Kidney (tissue), 14 donors: Measurements from ENCODE around the gene PDLIM5. TPM values are rescaled to one million over a fixed set of nuclear protein-coding genes. Genes with fewer than 3 reads are reported as not detected.

ENCODE experiments used
- DNase-seq, 5 donors: peaks; one replicate each; pipeline ENCODE4 v3.0.0-alpha.2; 2013 to 2020
- FAIRE-seq: peaks from 2 replicates; lab custom pipeline; 2012; peaks lifted over from hg19 to GRCh38; lab: Jason Lieb, UNC
- H3K27ac ChIP-seq, 2 donors: one replicate each; pipeline ENCODE4 v1.7.0; 2013; ENCODE audit warnings: low read depth in 2 of 2, low read length in 2 of 2, inconsistent platforms in 1 of 2
- H3K27me3 ChIP-seq: one replicate; pipeline ENCODE4 v1.7.1; 2013; ENCODE audit warnings: low read length, inconsistent platforms; ENCODE audit not compliant: control insufficient read depth, insufficient read depth
- H3K36me3 ChIP-seq, 3 donors: one replicate each; pipeline versions ENCODE4 v1.7.0 to v1.7.1; 2013; ENCODE audit warnings: low read length in 3 of 3, control low read depth in 1 of 3, inconsistent platforms in 1 of 3; ENCODE audit not compliant: insufficient read depth in 3 of 3, control insufficient read depth in 2 of 3
- H3K4me1 ChIP-seq, 3 donors: one replicate each; pipeline versions ENCODE4 v1.7.0 to v1.7.1; 2013; ENCODE audit warnings: low read length in 3 of 3, inconsistent platforms in 1 of 3, low read depth in 1 of 3; ENCODE audit not compliant: control insufficient read depth in 2 of 3, insufficient read depth in 2 of 3
- H3K4me3 ChIP-seq, 3 donors: one replicate each; pipeline versions ENCODE4 v1.7.0 to v1.8.1; 2013; ENCODE audit warnings: low read length in 3 of 3, control low read depth in 1 of 3, inconsistent platforms in 1 of 3
- H3K9ac ChIP-seq, 3 donors: one replicate each; pipeline versions ENCODE4 v1.7.0 to v1.7.1; 2013; ENCODE audit warnings: low read length in 3 of 3, control low read depth in 1 of 3, inconsistent platforms in 1 of 3
- H3K9me3 ChIP-seq, 3 donors: one replicate each; pipeline versions ENCODE4 v1.7.0 to v1.7.1; 2013; ENCODE audit warnings: low read length in 3 of 3, control low read depth in 1 of 3, inconsistent platforms in 1 of 3; ENCODE audit not compliant: control insufficient read depth in 2 of 3, insufficient read depth in 1 of 3
- CTCF ChIP-seq: IDR thresholded peaks from 3 replicates; pipeline ENCODE4 v1.5.1; 2012; ENCODE audit warnings: mild to moderate bottlenecking, moderate library complexity, borderline replicate concordance; ENCODE audit not compliant: insufficient read depth; ENCODE audit errors: extremely low read depth
- intact Hi-C: fragments of 100-400 bp; cut with DNase I; formaldehyde crosslinking; loops from one replicate; pipeline ENCODE4 v1.11.1; 2022
- polyA plus RNA-seq: library from polyadenylated mRNA; stranded (reverse); fragments of 350-450 nt; fragmentation: Illumina TruSeq; extraction: RNeasy Lipid Tissue Mini Kit (QIAGEN cat#74804); gene quantifications from one replicate; pipeline ENCODE4 v1.2.3, GENCODE V29; 2014; ENCODE audit warnings: low read depth, low replicate concordance; ENCODE audit not compliant: insufficient read depth
- total RNA-seq: library from RNA; stranded (reverse); fragmentation: NEBNext Ultra II Directional; extraction: Animal tissue kit (Norgen Biotek cat#: 25700); gene quantifications from one replicate; pipeline ENCODE4 v1.2.1, GENCODE V29; 2021
- donor health status: control.
- donor health status: control.
- donor health status: control.
- donor health status: control.
- donor health status: control.
- donor health status: DM: yes; HTN: yes; CAD: no.
- donor health status: Normal renal cell carcinoma (clear cell type).

The PDLIM5 gene
- total and polyA plus RNA-seq, 2 donors from 2014 or later = 24.3 to 167 TPM

- TF ChIP-seq CTCF = peak; percentile 84
- Histone ChIP-seq H3K9me3 (no peaks in the 10 kb centered on the region), H3K36me3 (no peaks in the 10 kb centered on the region), H3K4me3 (no peak overlapping the region), H3K27me3 (no peaks in the 10 kb centered on the region), H3K9ac (no peak overlapping the region), H3K4me1 (no peaks in the 10 kb centered on the region), H3K27ac (no peak overlapping the region)
- intact Hi-C loops = loop anchor here (10.0 kb wide), 1 partner anchor 208 kb away; no protein-coding TSS in a partner anchor
- FAIRE-seq (peak; percentile 81), DNase-seq (peak in 4 of 5 donors; percentile 56 to 92 (median 80))
These were observed 44.9 kb upstream of the PDLIM5 start for GRCh38 chr4:94406668-94407437.

GRCh38 chr4:94407846-94408245 is 43.9 kb upstream of the PDLIM5 start:
- DNase-seq (no peak), FAIRE-seq (no peak)
- intact Hi-C loops = loop anchor here (10.0 kb wide), 1 partner anchor 207 kb away; no protein-coding TSS in a partner anchor
- Histone ChIP-seq H3K36me3 (no peaks in the 10 kb centered on the region), H3K27me3 (no peaks in the 10 kb centered on the region), H3K9me3 (no peaks in the 10 kb centered on the region), H3K4me1 (peaks cover 0 to 2% (median 0%) of the 10 kb centered on the region in 3 donors), H3K9ac (no peak overlapping the region), H3K27ac (no peak overlapping the region), H3K4me3 (no peak overlapping the region)
- no peak for TF ChIP-seq CTCF

- Histone ChIP-seq H3K4me1 (peaks cover 0 to 2% (median 0%) of the 10 kb centered on the region in 3 donors), H3K36me3 (no peaks in the 10 kb centered on the region), H3K4me3 (no peak overlapping the region), H3K9me3 (no peaks in the 10 kb centered on the region), H3K27me3 (no peaks in the 10 kb centered on the region), H3K9ac (no peak overlapping the region), H3K27ac (no peak overlapping the region)
- no peak for FAIRE-seq
- intact Hi-C loops = loop anchor here (10.0 kb wide), 1 partner anchor 206 kb away; no protein-coding TSS in a partner anchor
- TF ChIP-seq CTCF = no peak
- no peak for DNase-seq
These were observed 43.0 kb upstream of the PDLIM5 start for GRCh38 chr4:94408549-94409374.
